Thoracic aorta (tissue), 2 donors: ENCODE results near the gene STUM. TPM values are rescaled to one million over a fixed set of nuclear protein-coding genes. Genes with fewer than 3 reads are reported as not detected.

ENCODE experiments used
- ATAC-seq: fragments of 150-250 bp; one replicate; pipeline ENCODE4 v1.8.0; 2017; ENCODE audit warnings: low read depth; ENCODE audit not compliant: insufficient number of reproducible peaks, low FRiP score
- DNase-seq: peaks from one replicate; pipeline ENCODE4 v3.0.0-alpha.2; 2020; ENCODE audit warnings: low spot score
- H3K27ac ChIP-seq, 2 donors: fragments of 200-600 bp; sonication (generic); 1 replicate in 1 of 2; 2 replicates in 1 of 2; pipeline ENCODE4 v1.5.1; 2016; ENCODE audit warnings: mild to moderate bottlenecking in 2 of 2, moderate library complexity in 2 of 2
- H3K27me3 ChIP-seq: fragments of 200-600 bp; sonication (generic); replicated peaks from 2 replicates; pipeline ENCODE4 v1.6.0; 2016; ENCODE audit warnings: mild to moderate bottlenecking; ENCODE audit not compliant: insufficient read depth
- H3K36me3 ChIP-seq: fragments of 200-600 bp; sonication (generic); one replicate; pipeline ENCODE4 v1.5.1; 2016
- H3K4me1 ChIP-seq, 2 donors: fragments of 200-600 bp; sonication (generic); 1 replicate in 1 of 2; 2 replicates in 1 of 2; pipeline versions ENCODE4 v1.5.1 to v1.6.0; 2016; ENCODE audit warnings: low read depth in 2 of 2, mild to moderate bottlenecking in 1 of 2; ENCODE audit not compliant: control insufficient read depth in 1 of 2
- H3K4me3 ChIP-seq: fragments of 200-600 bp; sonication (generic); 2 replicates; pipeline ENCODE4 v1.5.1; 2016; ENCODE audit warnings: mild to moderate bottlenecking
- H3K9me3 ChIP-seq: fragments of 200-600 bp; sonication (generic); 2 replicates; pipeline ENCODE4 v1.5.1; 2016
- CTCF ChIP-seq: fragments of 200-600 bp; sonication (generic); IDR thresholded peaks from one replicate; pipeline ENCODE4 v1.5.1; 2019; ENCODE audit warnings: antibody characterized with exemption
- total RNA-seq, 2 donors: library from RNA; depleted of rRNA; stranded (reverse); fragments of >200 nt; gene quantifications; one replicate each; pipeline versions ENCODE4 v1.1.0 to v1.2.3, GENCODE V29; 2016

STUM gene
- total RNA-seq, 2 donors from 2014 or later = 0.41 to 1.6 TPM

GRCh38 chr1:226657895-226658545 is 109.5 kb downstream of the STUM start:
- Histone ChIP-seq H3K36me3 (no peaks in the 10 kb centered on the region), H3K27ac (peak overlapping the region; percentile 60 to 64), H3K27me3 (no peaks in the 10 kb centered on the region), H3K4me1 (peaks cover 57 to 91% of the 10 kb centered on the region in 2 donors), H3K4me3 (peak overlapping the region; percentile 31), H3K9me3 (no peaks in the 10 kb centered on the region)
- no peak for TF ChIP-seq CTCF
- DNase-seq (no peak), ATAC-seq (no peak)

- H3K4me1 ChIP-seq = peaks cover 63 to 95% of the 10 kb centered on the region in 2 donors
- peak overlapping the region; percentile 60 to 64 for H3K27ac ChIP-seq
- H3K4me3 ChIP-seq = no peak overlapping the region
- no peaks in the 10 kb centered on the region for H3K27me3 ChIP-seq
- TF ChIP-seq CTCF = no peak
- H3K9me3 ChIP-seq = no peaks in the 10 kb centered on the region
- H3K36me3 ChIP-seq = no peaks in the 10 kb centered on the region
- DNase-seq = no peak
- ATAC-seq = no peak
These were observed 110.1 kb downstream of the STUM start for GRCh38 chr1:226658546-226659125.

Other genes with a start within 250 kb of the STUM start
- gene LIN9, start 239.6 kb upstream of the STUM start, total RNA-seq = 1 to 10 TPM; 1.3 to 1.6 TPM
- gene PARP1, start 140.7 kb upstream of the STUM start, total RNA-seq = 10 to 100 TPM; 70.3 TPM
- gene ITPKB, start 190.5 kb downstream of the STUM start, total RNA-seq = 10 to 100 TPM; 26.9 to 28.4 TPM